ENCODE results near the gene ANXA4. TPM values are rescaled to one million over a fixed set of nuclear protein-coding genes. Genes with fewer than 3 reads are reported as not detected.

Gene ANXA4
- total RNA-seq, 1 donor from 2014 or later, result 6.6 TPM

GRCh38 chr2:69764286-69765095 is 22.6 kb downstream of the ANXA4 start:
- no peak for DNase-seq (ENCODE audit: low read depth, low spot score)
- Mint-ChIP-seq H3K36me3 (ENCODE audit: low read depth) (no peaks in the 10 kb centered on the region), H3K4me3 (no peak overlapping the region), H3K27me3 (ENCODE audit: low read depth) (no peaks in the 10 kb centered on the region), H3K4me1 (peaks cover 8% of the 10 kb centered on the region), H3K9me3 (no peaks in the 10 kb centered on the region), H3K27ac (ENCODE audit: unreplicated experiment) (peak overlapping the region; percentile 1)
- TF ChIP-seq, protein P1, sequence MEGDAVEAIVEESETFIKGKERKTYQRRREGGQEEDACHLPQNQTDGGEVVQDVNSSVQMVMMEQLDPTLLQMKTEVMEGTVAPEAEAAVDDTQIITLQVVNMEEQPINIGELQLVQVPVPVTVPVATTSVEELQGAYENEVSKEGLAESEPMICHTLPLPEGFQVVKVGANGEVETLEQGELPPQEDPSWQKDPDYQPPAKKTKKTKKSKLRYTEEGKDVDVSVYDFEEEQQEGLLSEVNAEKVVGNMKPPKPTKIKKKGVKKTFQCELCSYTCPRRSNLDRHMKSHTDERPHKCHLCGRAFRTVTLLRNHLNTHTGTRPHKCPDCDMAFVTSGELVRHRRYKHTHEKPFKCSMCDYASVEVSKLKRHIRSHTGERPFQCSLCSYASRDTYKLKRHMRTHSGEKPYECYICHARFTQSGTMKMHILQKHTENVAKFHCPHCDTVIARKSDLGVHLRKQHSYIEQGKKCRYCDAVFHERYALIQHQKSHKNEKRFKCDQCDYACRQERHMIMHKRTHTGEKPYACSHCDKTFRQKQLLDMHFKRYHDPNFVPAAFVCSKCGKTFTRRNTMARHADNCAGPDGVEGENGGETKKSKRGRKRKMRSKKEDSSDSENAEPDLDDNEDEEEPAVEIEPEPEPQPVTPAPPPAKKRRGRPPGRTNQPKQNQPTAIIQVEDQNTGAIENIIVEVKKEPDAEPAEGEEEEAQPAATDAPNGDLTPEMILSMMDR (conservative IDR thresholded peaks at IDR 0.05), result no peak

- Mint-ChIP-seq H3K4me3 (no peak overlapping the region), H3K27ac (ENCODE audit: unreplicated experiment) (no peak overlapping the region), H3K36me3 (ENCODE audit: low read depth) (no peaks in the 10 kb centered on the region), H3K4me1 (peaks cover 8% of the 10 kb centered on the region), H3K27me3 (ENCODE audit: low read depth) (no peaks in the 10 kb centered on the region), H3K9me3 (no peaks in the 10 kb centered on the region)
- TF ChIP-seq, protein P1 (conservative IDR thresholded peaks at IDR 0.05), result no peak
- DNase-seq (ENCODE audit: low read depth, low spot score), result no peak
Measured at GRCh38 chr2:69765096-69765380, 23.1 kb downstream of the ANXA4 start.

DNA sequence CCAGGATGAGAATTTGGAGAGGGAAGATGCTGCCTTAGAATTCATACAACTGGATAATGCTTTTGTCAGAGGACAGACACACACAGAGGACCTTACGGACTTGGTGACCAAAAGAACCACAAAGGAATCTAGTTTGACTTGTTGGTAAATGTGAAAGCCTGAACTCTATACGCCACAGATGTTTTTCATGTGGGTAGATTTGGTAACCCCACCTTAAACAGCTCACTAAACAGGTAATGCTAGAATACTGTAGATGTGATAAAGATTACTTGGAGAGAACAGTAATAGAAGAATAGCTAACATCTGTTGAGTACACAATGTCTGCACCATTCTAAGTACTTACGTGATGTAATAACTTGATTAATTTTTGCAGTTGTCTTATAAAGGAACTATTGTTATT is 24.1 kb downstream of the ANXA4 start:
- no peak overlapping the region for H3K4me3 Mint-ChIP-seq

DNA sequence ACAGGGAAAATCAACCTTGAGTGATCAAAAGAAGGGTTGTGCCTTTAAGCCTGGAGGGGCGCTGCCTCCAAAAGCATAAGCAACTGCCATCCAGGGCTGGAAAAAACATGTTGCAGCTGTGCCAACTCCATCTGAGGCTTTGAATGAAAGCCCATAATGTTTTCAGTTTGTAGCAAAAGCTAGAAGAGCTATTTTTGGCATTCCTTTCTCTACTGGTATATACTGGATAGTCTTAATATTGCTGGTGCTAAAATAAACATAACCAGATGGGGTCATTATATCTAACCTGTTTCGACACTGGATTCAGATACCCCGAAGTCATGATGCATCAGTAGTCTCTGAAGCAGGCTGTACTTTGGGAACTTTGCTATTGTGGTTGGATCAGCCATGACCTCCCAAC is 25.1 kb downstream of the ANXA4 start:
- Mint-ChIP-seq H3K9me3 (no peaks in the 10 kb centered on the region), H3K4me1 (peaks cover 8% of the 10 kb centered on the region), H3K36me3 (ENCODE audit: low read depth) (no peaks in the 10 kb centered on the region), H3K4me3 (no peak overlapping the region), H3K27ac (ENCODE audit: unreplicated experiment) (no peak overlapping the region), H3K27me3 (ENCODE audit: low read depth) (no peaks in the 10 kb centered on the region)
- no peak for DNase-seq (ENCODE audit: low read depth, low spot score)
- TF ChIP-seq, protein P1 (conservative IDR thresholded peaks at IDR 0.05), result no peak

More for the DNA sequence above, 24.1 kb downstream of the ANXA4 start:
- H3K27ac Mint-ChIP-seq (ENCODE audit: unreplicated experiment), result no peak overlapping the region
- H3K27me3 Mint-ChIP-seq (ENCODE audit: low read depth), result no peaks in the 10 kb centered on the region
- H3K4me1 Mint-ChIP-seq, result peaks cover 8% of the 10 kb centered on the region
- DNase-seq (ENCODE audit: low read depth, low spot score), result no peak
- TF ChIP-seq, protein P1 (conservative IDR thresholded peaks at IDR 0.05), result no peak
- H3K9me3 Mint-ChIP-seq, result no peaks in the 10 kb centered on the region
- no peaks in the 10 kb centered on the region for H3K36me3 Mint-ChIP-seq (ENCODE audit: low read depth)

- Mint-ChIP-seq H3K9me3 (no peaks in the 10 kb centered on the region), H3K4me1 (peaks cover under 1% of the 10 kb centered on the region), H3K4me3 (no peak overlapping the region), H3K27me3 (ENCODE audit: low read depth) (no peaks in the 10 kb centered on the region), H3K27ac (ENCODE audit: unreplicated experiment) (no peak overlapping the region), H3K36me3 (ENCODE audit: low read depth) (no peaks in the 10 kb centered on the region)
- DNase-seq (ENCODE audit: low read depth, low spot score), result no peak
- TF ChIP-seq, protein P1 (conservative IDR thresholded peaks at IDR 0.05), result no peak
Measured at GRCh38 chr2:69768235-69768634, 26.3 kb downstream of the ANXA4 start.

Measured in neural crest cell (in vitro differentiated cells).